Activated T-helper 2 cell treated with anti-CD3 and anti-CD28 coated beads, Interferon-gamma antibody, Interleukin-2, Interleukin-4, amounts not matched to agents 10 μg/mL and 5 μg/mL and 100 μg/mL, durations not matched to agents 14 hours and 24 hours and 36 hours (primary cell): Measurements from ENCODE around the gene HIPK3. TPM values are rescaled to one million over a fixed set of nuclear protein-coding genes. Genes with fewer than 3 reads are reported as not detected.

ENCODE experiments used
- DNase-seq: peaks from one replicate; pipeline ENCODE4 v3.0.0; 2021; ENCODE audit warnings: low spot score
- H3K27ac Mint-ChIP-seq: one replicate; pipeline ENCODE4 v1.8.0; 2021; ENCODE audit warnings: mixed read lengths
- H3K27me3 Mint-ChIP-seq: one replicate; pipeline ENCODE4 v1.8.0; 2021; ENCODE audit warnings: low read depth, mixed read lengths
- H3K36me3 Mint-ChIP-seq: one replicate; pipeline ENCODE4 v1.8.0; 2021; ENCODE audit warnings: low read depth, mixed read lengths
- H3K4me1 Mint-ChIP-seq: one replicate; pipeline ENCODE4 v1.8.0; 2021; ENCODE audit warnings: low read depth, mixed read lengths
- H3K4me3 Mint-ChIP-seq: one replicate; pipeline ENCODE4 v1.8.0; 2021; ENCODE audit warnings: low read depth, mild to moderate bottlenecking, moderate library complexity, mixed read lengths
- H3K9me3 Mint-ChIP-seq: one replicate; pipeline ENCODE4 v1.8.0; 2021; ENCODE audit warnings: mixed read lengths
- intact Hi-C: fragments of 100-400 bp; cut with micrococcal nuclease; formaldehyde crosslinking; loops from one replicate; pipeline ENCODE4 v1.15.1; 2023
- total RNA-seq: library from RNA; stranded (reverse); gene quantifications from 2 replicates; pipeline ENCODE4 v1.2.3, GENCODE V29; 2022

The HIPK3 gene
- total RNA-seq, 1 donor from 2014 or later: 38.2 TPM

- intact Hi-C loops: no loop called here
- Mint-ChIP-seq H3K9me3 (no peaks in the 10 kb centered on the region), H3K27ac (no peak overlapping the region), H3K36me3 (no peaks in the 10 kb centered on the region), H3K27me3 (no peaks in the 10 kb centered on the region), H3K4me3 (no peak overlapping the region), H3K4me1 (no peaks in the 10 kb centered on the region)
- no peak for DNase-seq
Observed at GRCh38 chr11:33399421-33399820, 142.2 kb downstream of the HIPK3 start.

- intact Hi-C loops: no loop called here
- H3K27ac Mint-ChIP-seq: no peak overlapping the region
- H3K36me3 Mint-ChIP-seq: no peaks in the 10 kb centered on the region
- no peaks in the 10 kb centered on the region for H3K27me3 Mint-ChIP-seq
- H3K4me3 Mint-ChIP-seq: no peak overlapping the region
- H3K9me3 Mint-ChIP-seq: no peaks in the 10 kb centered on the region
- DNase-seq: no peak
- H3K4me1 Mint-ChIP-seq: no peaks in the 10 kb centered on the region
Observed at GRCh38 chr11:33402066-33402465, 144.9 kb downstream of the HIPK3 start.

DNA sequence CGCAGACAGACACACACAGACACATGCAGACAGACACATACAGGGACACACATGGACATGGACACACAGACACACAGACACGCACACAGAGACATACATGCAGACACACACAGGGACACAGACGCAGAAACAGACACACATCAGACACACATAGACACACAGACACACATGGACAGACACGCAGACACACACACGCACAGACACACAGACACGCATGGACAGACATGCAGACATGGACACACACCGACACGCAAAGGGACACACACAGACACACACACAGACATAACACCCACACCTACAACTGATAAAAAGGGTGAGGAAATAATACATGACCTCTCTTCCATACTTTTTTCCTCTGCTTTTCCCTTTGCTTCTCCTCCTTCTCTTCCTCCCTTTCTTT is 146.2 kb downstream of the HIPK3 start:
- Mint-ChIP-seq H3K36me3 (no peaks in the 10 kb centered on the region), H3K27me3 (no peaks in the 10 kb centered on the region)
- DNase-seq: no peak

DNA sequence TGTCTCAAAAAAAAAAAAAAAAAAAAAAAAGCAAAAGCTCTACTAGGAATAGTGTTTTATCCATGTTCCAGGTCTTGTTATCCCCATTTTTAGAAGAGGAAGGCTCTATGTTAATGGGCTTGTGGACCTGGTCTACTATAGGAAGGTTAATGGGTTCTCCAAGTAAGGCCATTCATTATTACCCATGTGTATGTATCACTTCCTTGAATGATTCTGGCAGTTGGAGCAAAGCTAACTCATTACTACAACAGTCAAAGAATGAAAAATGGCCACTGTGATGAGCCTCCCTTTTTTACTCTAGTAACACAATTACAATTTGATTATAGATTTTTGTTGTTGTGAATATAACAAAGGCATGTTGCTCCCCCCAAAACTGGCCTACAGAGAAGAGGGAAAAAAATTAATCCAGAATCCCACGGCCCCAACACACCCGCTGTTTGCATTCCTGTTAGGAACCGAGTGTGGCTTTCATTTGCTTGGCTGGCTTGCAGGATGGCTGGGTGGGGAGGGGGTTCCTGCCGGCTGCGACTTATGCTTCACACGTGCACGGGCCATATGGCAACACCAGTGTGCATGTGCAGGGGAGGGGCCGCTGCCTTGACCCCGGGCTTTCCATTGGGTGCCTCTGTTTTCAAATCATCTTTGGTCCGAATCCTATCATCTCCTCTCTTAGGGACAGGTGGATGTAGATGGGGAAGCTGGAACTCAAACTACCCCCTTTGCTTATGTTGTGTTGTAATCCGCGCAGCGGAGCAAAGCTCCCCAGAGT is 148.8 kb downstream of the HIPK3 start:
- no peak overlapping the region for H3K27ac Mint-ChIP-seq
- no peak for DNase-seq

More for the DNA sequence above, 146.2 kb downstream of the HIPK3 start:
- no peaks in the 10 kb centered on the region for H3K9me3 Mint-ChIP-seq
- no peak overlapping the region for H3K4me3 Mint-ChIP-seq
- intact Hi-C loops: no loop called here
- H3K4me1 Mint-ChIP-seq: no peaks in the 10 kb centered on the region
- no peak overlapping the region for H3K27ac Mint-ChIP-seq

More for the DNA sequence above, 148.8 kb downstream of the HIPK3 start:
- H3K9me3 Mint-ChIP-seq: no peaks in the 10 kb centered on the region
- H3K4me3 Mint-ChIP-seq: no peak overlapping the region
- H3K4me1 Mint-ChIP-seq: no peaks in the 10 kb centered on the region
- intact Hi-C loops: no loop called here
- no peaks in the 10 kb centered on the region for H3K36me3 Mint-ChIP-seq
- H3K27me3 Mint-ChIP-seq: peaks cover 4% of the 10 kb centered on the region

Other genes starting within 250 kb of the HIPK3 start
- gene DEPDC7, start 241.5 kb upstream of the HIPK3 start, total RNA-seq: 0.57 and 0.82 TPM in 2 replicates
- 12.4 and 13.8 TPM in 2 replicates for gene TCP11L1, start 217.8 kb upstream of the HIPK3 start, total RNA-seq
- 34.1 and 38.6 TPM in 2 replicates for gene CSTF3, start 95.9 kb upstream of the HIPK3 start, total RNA-seq
- gene KIAA1549L, start 118.7 kb downstream of the HIPK3 start, total RNA-seq: not detected in 2 replicates